SK-N-SH (cell line): ENCODE data around the gene NLRP11.

Experiments
- EP300 ChIP-seq, 2 experiments: IDR thresholded peaks; 2 replicates each; pipeline versions ENCODE4 v1.4.0 to v1.6.1; 2012; ENCODE audit warnings: borderline replicate concordance in 1 of 2, low read depth in 1 of 2, low read length in 1 of 2
- FOXM1 ChIP-seq: IDR thresholded peaks from 2 replicates; pipeline ENCODE4 v1.4.0; 2012; ENCODE audit warnings: low read depth, mild to moderate bottlenecking
- TAF1 ChIP-seq: IDR thresholded peaks from 2 replicates; pipeline ENCODE4 v1.6.1; 2012; ENCODE audit warnings: low read depth, mild to moderate bottlenecking, low read length, moderate library complexity, borderline replicate concordance

GRCh38 chr19:55867101-55867500 lies 35.3 kb upstream of the NLRP11 start:
- TF ChIP-seq EP300 (IDR thresholded peaks at IDR 0.05; ENCODE audit: borderline replicate concordance in 1 of 2, low read depth in 1 of 2, low read length in 1 of 2) (no peak), FOXM1 (no peak), TAF1 (no peak)
